Fibroblast of villous mesenchyme (primary cell): ENCODE results near the gene AKAP5. TPM values are rescaled to one million over a fixed set of nuclear protein-coding genes. Genes with fewer than 3 reads are reported as not detected.

Experiments
- DNase-seq: peaks from one replicate; pipeline ENCODE4 v3.0.0-alpha.2; 2010; ENCODE audit warnings: low read depth
- H3K4me3 ChIP-seq: 2 replicates; pipeline ENCODE4 v1.5.1; 2011; ENCODE audit warnings: low read depth, mild to moderate bottlenecking, low read length
- CTCF ChIP-seq: IDR thresholded peaks from 2 replicates; pipeline ENCODE4 v1.5.1; 2012; ENCODE audit warnings: low read depth, mild to moderate bottlenecking, low read length; ENCODE audit not compliant: insufficient read depth
- total RNA-seq: library from RNA; depleted of rRNA; stranded (reverse); fragments of >200 nt; gene quantifications from 2 replicates; pipeline ENCODE4 v1.2.3, GENCODE V29; 2012

AKAP5 gene
- total RNA-seq, 1 donor: 3.0 TPM

- no peak overlapping the region for H3K4me3 ChIP-seq
- TF ChIP-seq CTCF: no peak
- DNase-seq: no peak
Observed at GRCh38 chr14:64442300-64442988, 22.9 kb upstream of the AKAP5 start.

- no peak for TF ChIP-seq CTCF
- DNase-seq: no peak
- H3K4me3 ChIP-seq: no peak overlapping the region
Observed at GRCh38 chr14:64444140-64444539, 21.2 kb upstream of the AKAP5 start.

GRCh38 chr14:64444984-64445845 lies 20.1 kb upstream of the AKAP5 start:
- no peak overlapping the region for H3K4me3 ChIP-seq
- peak; percentile 83 for DNase-seq
- peak; percentile 13 for TF ChIP-seq CTCF

GRCh38 chr14:64447876-64448670 lies 17.2 kb upstream of the AKAP5 start:
- no peak overlapping the region for H3K4me3 ChIP-seq
- TF ChIP-seq CTCF: no peak
- no peak for DNase-seq

GRCh38 chr14:64450255-64450654 lies 15.0 kb upstream of the AKAP5 start:
- no peak for TF ChIP-seq CTCF
- H3K4me3 ChIP-seq: no peak overlapping the region
- no peak for DNase-seq

- no peak for DNase-seq
- TF ChIP-seq CTCF: no peak
- H3K4me3 ChIP-seq: no peak overlapping the region
Observed at GRCh38 chr14:64454671-64455070, 10.6 kb upstream of the AKAP5 start.
